Thoracic aorta (tissue), 2 donors: ENCODE results near the gene CLDN10. TPM values are rescaled to one million over a fixed set of nuclear protein-coding genes. Genes with fewer than 3 reads are reported as not detected.

Experiments used
- ATAC-seq: fragments of 150-250 bp; one replicate; pipeline ENCODE4 v1.8.0; 2017; ENCODE audit warnings: low read depth; ENCODE audit not compliant: insufficient number of reproducible peaks, low FRiP score
- DNase-seq: peaks from one replicate; pipeline ENCODE4 v3.0.0-alpha.2; 2020; ENCODE audit warnings: low spot score
- H3K27ac ChIP-seq, 2 donors: fragments of 200-600 bp; sonication (generic); 1 replicate in 1 of 2; 2 replicates in 1 of 2; pipeline ENCODE4 v1.5.1; 2016; ENCODE audit warnings: mild to moderate bottlenecking in 2 of 2, moderate library complexity in 2 of 2
- H3K27me3 ChIP-seq: fragments of 200-600 bp; sonication (generic); replicated peaks from 2 replicates; pipeline ENCODE4 v1.6.0; 2016; ENCODE audit warnings: mild to moderate bottlenecking; ENCODE audit not compliant: insufficient read depth
- H3K36me3 ChIP-seq: fragments of 200-600 bp; sonication (generic); one replicate; pipeline ENCODE4 v1.5.1; 2016
- H3K4me1 ChIP-seq, 2 donors: fragments of 200-600 bp; sonication (generic); 1 replicate in 1 of 2; 2 replicates in 1 of 2; pipeline versions ENCODE4 v1.5.1 to v1.6.0; 2016; ENCODE audit warnings: low read depth in 2 of 2, mild to moderate bottlenecking in 1 of 2; ENCODE audit not compliant: control insufficient read depth in 1 of 2
- H3K4me3 ChIP-seq: fragments of 200-600 bp; sonication (generic); 2 replicates; pipeline ENCODE4 v1.5.1; 2016; ENCODE audit warnings: mild to moderate bottlenecking
- H3K9me3 ChIP-seq: fragments of 200-600 bp; sonication (generic); 2 replicates; pipeline ENCODE4 v1.5.1; 2016
- CTCF ChIP-seq: fragments of 200-600 bp; sonication (generic); IDR thresholded peaks from one replicate; pipeline ENCODE4 v1.5.1; 2019; ENCODE audit warnings: antibody characterized with exemption
- total RNA-seq, 2 donors: library from RNA; depleted of rRNA; stranded (reverse); fragments of >200 nt; gene quantifications; one replicate each; pipeline versions ENCODE4 v1.1.0 to v1.2.3, GENCODE V29; 2016

CLDN10 gene
- total RNA-seq, 2 donors from 2014 or later = not detected

GRCh38 chr13:95530178-95530577, 22.3 kb upstream of the CLDN10 start:
- no peaks in the 10 kb centered on the region for H3K27me3 ChIP-seq
- H3K27ac ChIP-seq = no peak overlapping the region
- H3K9me3 ChIP-seq = no peaks in the 10 kb centered on the region
- DNase-seq (no peak), ATAC-seq (no peak)
- TF ChIP-seq CTCF = no peak
- peaks cover 0 to 14% of the 10 kb centered on the region in 2 donors for H3K4me1 ChIP-seq
- H3K36me3 ChIP-seq = no peaks in the 10 kb centered on the region
- no peak overlapping the region for H3K4me3 ChIP-seq

GRCh38 chr13:95533545-95534160, 18.9 kb upstream of the CLDN10 start:
- TF ChIP-seq CTCF = no peak
- ATAC-seq (no peak), DNase-seq (no peak)
- H3K4me1 ChIP-seq = peaks cover 0 to 17% of the 10 kb centered on the region in 2 donors
- no peak overlapping the region for H3K4me3 ChIP-seq
- peaks cover 4% of the 10 kb centered on the region for H3K27me3 ChIP-seq
- no peaks in the 10 kb centered on the region for H3K9me3 ChIP-seq
- no peaks in the 10 kb centered on the region for H3K36me3 ChIP-seq
- no peak overlapping the region for H3K27ac ChIP-seq

- Histone ChIP-seq H3K36me3 (no peaks in the 10 kb centered on the region), H3K27me3 (peaks cover 4% of the 10 kb centered on the region), H3K27ac (no peak overlapping the region), H3K4me1 (peaks cover 0 to 10% of the 10 kb centered on the region in 2 donors), H3K4me3 (no peak overlapping the region), H3K9me3 (no peaks in the 10 kb centered on the region)
- no peak for DNase-seq
- peak; percentile 65 for ATAC-seq
- no peak for TF ChIP-seq CTCF
Observed at GRCh38 chr13:95535243-95535642, 17.3 kb upstream of the CLDN10 start.

DNA sequence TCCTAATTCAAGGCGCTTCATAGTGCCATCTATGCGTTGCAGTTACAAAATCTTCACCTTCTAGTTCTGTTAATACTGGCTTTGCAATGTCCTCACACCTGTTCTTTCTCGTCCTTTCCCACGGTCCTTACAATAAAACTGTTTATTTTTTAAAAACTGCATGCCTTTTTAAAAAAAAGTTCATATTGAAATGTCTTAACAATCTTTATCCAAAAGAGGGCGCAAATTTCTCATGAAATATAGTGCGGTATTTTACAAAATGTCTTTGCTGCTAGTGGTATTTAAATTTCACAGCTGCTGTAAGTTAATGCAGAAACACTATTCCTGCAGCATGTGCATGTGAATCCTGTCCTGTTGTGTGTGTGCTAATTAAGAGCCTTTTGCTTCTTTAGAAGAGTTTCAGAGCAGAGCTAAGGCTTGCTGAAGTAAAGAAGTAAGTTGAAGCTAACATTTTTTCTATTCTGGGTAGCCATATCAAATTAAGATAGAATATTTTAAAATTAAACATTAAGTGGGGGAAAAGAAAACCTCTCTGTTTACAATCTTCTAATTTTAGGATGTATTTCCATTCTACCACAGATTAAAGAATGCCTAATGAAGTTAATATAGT, 15.8 kb upstream of the CLDN10 start:
- ATAC-seq (no peak), DNase-seq (no peak)
- no peaks in the 10 kb centered on the region for H3K9me3 ChIP-seq
- H3K4me3 ChIP-seq = no peak overlapping the region
- H3K4me1 ChIP-seq = peaks cover 2 to 18% of the 10 kb centered on the region in 2 donors
- peak; percentile 28 for TF ChIP-seq CTCF
- H3K27me3 ChIP-seq = peaks cover 4% of the 10 kb centered on the region
- H3K27ac ChIP-seq = no peak overlapping the region
- H3K36me3 ChIP-seq = no peaks in the 10 kb centered on the region

DNA sequence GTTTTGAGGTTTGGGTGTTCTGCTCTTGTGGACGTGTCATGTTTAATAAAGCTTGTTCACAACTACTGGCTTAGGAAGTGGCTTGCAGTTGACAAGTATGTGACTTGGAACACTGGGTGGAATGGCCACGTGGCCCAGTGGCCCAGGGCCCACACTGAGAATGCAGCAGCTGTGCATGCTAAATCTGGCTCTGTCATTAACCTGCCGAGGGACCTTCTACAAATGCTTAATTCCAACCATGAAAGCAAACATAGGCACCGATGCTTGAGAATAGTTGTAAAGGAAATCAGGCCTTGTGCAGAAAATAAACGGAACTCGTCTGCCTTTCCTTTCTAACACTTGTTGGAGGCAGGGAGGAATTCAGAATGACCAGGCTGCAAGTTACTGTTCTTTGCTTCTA, 11.6 kb upstream of the CLDN10 start:
- no peak overlapping the region for H3K4me3 ChIP-seq
- no peak for ATAC-seq

More for the DNA sequence above, 11.6 kb upstream of the CLDN10 start:
- DNase-seq = no peak
- H3K4me1 ChIP-seq = peaks cover 2 to 10% of the 10 kb centered on the region in 2 donors
- peaks cover 4% of the 10 kb centered on the region for H3K27me3 ChIP-seq
- no peaks in the 10 kb centered on the region for H3K36me3 ChIP-seq
- no peaks in the 10 kb centered on the region for H3K9me3 ChIP-seq
- H3K27ac ChIP-seq = no peak overlapping the region
- no peak for TF ChIP-seq CTCF
